HG02798 (cell line): ENCODE data around the gene TUFM.
"Not testable (repeated sequence)": the region's sequence is repeated elsewhere in the genome, so short reads cannot be mapped to it uniquely, and the experiment has no call there.

Experiments
- ATAC-seq: cut with Tn5 transposase; IDR thresholded peaks from one replicate; pipeline ENCODE4 v1.9.1; 2021; ENCODE audit warnings: mild to moderate bottlenecking; ENCODE audit not compliant: unreplicated experiment, poor library complexity

Gene TUFM

DNA sequence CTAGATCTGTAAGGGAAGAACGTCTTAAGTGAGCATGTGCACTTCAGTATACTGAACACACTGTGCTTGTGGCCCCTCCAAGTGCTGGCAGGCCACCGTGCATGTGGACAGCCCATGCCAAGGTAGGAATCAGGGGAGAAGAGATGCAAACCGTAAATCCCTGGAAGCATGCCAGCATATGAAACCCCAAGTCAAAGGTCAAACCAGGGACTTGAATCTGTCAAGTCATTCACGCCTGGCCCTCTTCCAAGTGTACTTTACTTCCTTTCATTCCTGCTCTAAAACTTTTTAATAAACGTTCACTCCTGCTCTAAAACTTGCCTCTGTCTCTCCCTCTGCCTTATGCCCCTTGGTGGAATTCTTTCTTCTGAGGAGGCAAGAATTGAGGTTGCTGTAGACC, 26.1 kb downstream of the TUFM start:
- ATAC-seq, result no peak

DNA sequence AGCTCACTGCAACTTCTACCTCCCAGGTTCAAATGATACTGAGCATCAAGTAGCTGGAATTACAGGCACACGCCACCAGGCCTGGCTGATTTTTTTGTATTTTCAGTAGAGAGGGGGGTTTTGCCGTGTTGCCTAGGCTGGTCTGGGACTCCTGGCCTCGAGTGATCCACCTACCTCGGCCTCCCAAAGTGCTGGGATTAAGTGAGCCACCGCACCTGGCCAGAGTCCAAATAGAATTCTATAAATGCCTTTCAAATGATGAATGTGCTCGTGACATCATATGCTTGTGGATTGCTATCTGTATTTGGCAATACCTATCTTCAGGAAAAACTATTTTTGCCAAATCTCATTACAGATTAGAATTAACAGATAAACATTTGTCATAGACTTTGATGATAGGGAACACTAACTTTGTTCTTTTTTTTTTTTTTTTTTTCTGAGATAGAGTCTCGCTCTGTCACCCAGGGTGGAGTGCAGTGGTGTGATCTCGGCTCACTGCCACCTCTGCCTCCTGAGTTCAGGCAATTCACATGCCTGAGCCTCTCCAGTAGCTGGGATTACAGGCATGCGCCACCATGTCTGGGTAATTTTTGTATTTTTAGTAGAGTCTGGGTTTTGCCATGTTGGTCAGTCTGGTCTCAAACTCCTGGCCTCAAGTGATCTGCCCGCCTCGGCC, 38.6 kb downstream of the TUFM start:
- not testable (repeated sequence) for ATAC-seq

DNA sequence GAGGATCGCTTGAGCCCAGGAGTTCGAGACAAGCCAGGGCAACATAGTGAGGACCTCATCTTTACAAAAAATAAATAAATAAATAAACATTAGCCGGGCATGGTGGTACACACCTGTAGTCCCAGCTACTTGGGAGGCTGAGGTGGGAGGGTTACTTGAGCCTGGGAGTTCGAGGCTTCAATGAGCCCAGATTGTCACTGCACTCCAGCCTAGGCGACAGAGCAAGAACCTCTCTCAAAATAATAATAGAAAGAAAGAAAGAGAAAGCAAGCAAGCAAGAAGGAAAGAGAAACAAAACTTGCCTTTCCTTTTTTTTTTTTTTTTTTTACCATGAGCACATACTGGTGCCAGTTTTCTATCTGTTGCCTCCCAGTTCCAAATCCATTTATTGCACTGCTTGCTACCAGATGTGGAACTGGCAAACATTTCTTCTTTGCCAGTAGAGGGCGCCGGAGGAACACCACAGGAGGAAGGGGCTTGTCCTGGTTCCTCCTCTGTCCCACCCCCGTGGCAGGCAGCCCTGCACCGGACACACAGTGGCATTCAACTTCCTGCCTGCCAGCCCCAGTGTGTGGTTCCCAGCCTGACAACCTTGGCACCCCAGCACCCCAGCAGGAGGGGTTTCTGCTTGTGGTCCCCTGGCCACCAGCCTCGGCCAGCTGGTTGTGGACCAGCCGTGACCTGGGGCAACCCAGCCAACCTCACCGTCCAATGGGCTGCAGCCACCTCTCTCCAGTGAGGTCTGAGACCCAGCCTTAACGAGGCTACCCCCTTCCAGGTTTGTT, 43.7 kb downstream of the TUFM start:
- peak; percentile 79 for ATAC-seq
